OCI-LY7 (cell line): ENCODE data around the gene UGT1A7.

Source experiments
- CTCF ChIP-seq: fragments of 200-600 bp; sonication (generic); conservative IDR thresholded peaks from 2 replicates; pipeline ENCODE4 v1.5.1; 2014; ENCODE audit warnings: mild to moderate bottlenecking, antibody characterized with exemption, low read length, moderate library complexity, mixed read lengths
- EZH2phosphoT487 ChIP-seq: fragments of 200-600 bp; sonication (generic); IDR thresholded peaks from 2 replicates; pipeline ENCODE4 v1.6.1; 2018; ENCODE audit warnings: low read depth, borderline replicate concordance, mild to moderate bottlenecking, mixed run types, antibody characterized with exemption, low read length, moderate library complexity, mixed read lengths

DNA sequence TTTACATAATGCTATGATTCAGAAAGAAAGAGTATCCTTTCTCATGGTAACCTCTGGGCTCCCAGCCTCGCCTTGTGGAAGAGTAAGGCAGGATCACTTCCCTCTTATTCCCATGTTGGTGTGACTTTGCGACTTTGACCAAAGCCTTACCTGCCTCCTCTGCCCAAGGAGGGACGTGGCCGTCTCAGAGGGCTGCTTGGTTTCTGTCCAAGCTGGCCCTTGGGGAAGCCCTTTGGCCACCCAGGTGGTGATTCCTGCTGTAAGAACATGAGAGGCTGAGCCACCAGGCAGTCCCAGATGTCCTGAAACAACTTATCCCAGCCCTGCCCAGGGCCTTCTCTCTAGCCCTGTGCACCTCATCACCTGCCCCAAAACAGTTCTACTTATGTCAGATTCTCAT, 17.0 kb downstream of the UGT1A7 start:
- TF ChIP-seq CTCF (no peak), EZH2phosphoT487 (no peak)
